ENCODE measurements around the gene AGBL1.

Gene AGBL1

GRCh38 chr15:86797135-86797534 is 717.5 kb downstream of the AGBL1 start:
- Histone ChIP-seq H3K9me3 (ENCODE audit: control insufficient read depth, insufficient read depth, low read depth, low read length) (no peaks in the 10 kb centered on the region), H3K36me3 (ENCODE audit: control insufficient read depth in 2 of 2, insufficient read depth in 1 of 2, low read length in 2 of 2) (no peaks in the 10 kb centered on the region), H3K4me3 (ENCODE audit: low read depth, low read length) (no peak overlapping the region), H3K4me1 (ENCODE audit: control insufficient read depth, insufficient read depth, low read length) (no peaks in the 10 kb centered on the region), H3K27ac (ENCODE audit: extremely low read depth, low read depth, low read length) (no peak overlapping the region)
- TF ChIP-seq ZNF501 (tag by site-specific recombination; IDR thresholded peaks at IDR 0.05) (no peak), ZNF311 (tag by site-specific recombination; IDR thresholded peaks at IDR 0.05; ENCODE audit: borderline replicate concordance) (no peak), ZNF2 (tag by site-specific recombination; IDR thresholded peaks at IDR 0.05) (no peak), PATZ1 (tag by site-specific recombination; IDR thresholded peaks at IDR 0.05) (no peak), ZNF221 (tag by site-specific recombination; IDR thresholded peaks at IDR 0.05; ENCODE audit: borderline replicate concordance) (no peak), ZSCAN5A (tag by site-specific recombination; IDR thresholded peaks at IDR 0.05) (no peak), GLI4 (tag by site-specific recombination; IDR thresholded peaks at IDR 0.05) (no peak), ZNF560 (tag by site-specific recombination; IDR thresholded peaks at IDR 0.05; ENCODE audit: borderline replicate concordance) (no peak), ZNF660 (tag by site-specific recombination; IDR thresholded peaks at IDR 0.05) (no peak), ZNF112 (tag by site-specific recombination; IDR thresholded peaks at IDR 0.05) (no peak), ZSCAN16 (tag by site-specific recombination; IDR thresholded peaks at IDR 0.05) (no peak)
- TF ChIP-seq, protein P1, sequence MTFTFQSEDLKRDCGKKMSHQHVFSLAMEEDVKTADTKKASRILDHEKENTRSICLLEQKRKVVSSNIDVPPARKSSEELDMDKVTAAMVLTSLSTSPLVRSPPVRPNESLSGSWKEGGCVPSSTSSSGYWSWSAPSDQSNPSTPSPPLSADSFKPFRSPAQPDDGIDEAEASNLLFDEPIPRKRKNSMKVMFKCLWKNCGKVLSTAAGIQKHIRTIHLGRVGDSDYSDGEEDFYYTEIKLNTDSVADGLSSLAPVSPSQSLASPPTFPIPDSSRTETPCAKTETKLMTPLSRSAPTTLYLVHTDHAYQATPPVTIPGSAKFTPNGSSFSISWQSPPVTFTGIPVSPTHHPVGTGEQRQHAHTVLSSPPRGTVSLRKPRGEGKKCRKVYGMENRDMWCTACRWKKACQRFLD (tag by site-specific recombination; IDR thresholded peaks at IDR 0.05) = no peak
- TF ChIP-seq, protein P2, sequence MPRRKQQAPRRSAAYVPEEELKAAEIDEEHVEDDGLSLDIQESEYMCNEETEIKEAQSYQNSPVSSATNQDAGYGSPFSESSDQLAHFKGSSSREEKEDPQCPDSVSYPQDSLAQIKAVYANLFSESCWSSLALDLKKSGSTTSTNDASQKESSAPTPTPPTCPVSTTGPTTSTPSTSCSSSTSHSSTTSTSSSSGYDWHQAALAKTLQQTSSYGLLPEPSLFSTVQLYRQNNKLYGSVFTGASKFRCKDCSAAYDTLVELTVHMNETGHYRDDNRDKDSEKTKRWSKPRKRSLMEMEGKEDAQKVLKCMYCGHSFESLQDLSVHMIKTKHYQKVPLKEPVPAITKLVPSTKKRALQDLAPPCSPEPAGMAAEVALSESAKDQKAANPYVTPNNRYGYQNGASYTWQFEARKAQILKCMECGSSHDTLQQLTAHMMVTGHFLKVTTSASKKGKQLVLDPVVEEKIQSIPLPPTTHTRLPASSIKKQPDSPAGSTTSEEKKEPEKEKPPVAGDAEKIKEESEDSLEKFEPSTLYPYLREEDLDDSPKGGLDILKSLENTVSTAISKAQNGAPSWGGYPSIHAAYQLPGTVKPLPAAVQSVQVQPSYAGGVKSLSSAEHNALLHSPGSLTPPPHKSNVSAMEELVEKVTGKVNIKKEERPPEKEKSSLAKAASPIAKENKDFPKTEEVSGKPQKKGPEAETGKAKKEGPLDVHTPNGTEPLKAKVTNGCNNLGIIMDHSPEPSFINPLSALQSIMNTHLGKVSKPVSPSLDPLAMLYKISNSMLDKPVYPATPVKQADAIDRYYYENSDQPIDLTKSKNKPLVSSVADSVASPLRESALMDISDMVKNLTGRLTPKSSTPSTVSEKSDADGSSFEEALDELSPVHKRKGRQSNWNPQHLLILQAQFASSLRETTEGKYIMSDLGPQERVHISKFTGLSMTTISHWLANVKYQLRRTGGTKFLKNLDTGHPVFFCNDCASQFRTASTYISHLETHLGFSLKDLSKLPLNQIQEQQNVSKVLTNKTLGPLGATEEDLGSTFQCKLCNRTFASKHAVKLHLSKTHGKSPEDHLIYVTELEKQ (tag by site-specific recombination; IDR thresholded peaks at IDR 0.05; ENCODE audit: borderline replicate concordance) = no peak
- POLR2A ChIA-PET = no interaction called here
- CTCF ChIA-PET = interaction anchor here (0.6 kb wide), 1 partner anchor 1820 kb away, joined by 3 read pairs; no protein-coding TSS in a partner anchor

DNA sequence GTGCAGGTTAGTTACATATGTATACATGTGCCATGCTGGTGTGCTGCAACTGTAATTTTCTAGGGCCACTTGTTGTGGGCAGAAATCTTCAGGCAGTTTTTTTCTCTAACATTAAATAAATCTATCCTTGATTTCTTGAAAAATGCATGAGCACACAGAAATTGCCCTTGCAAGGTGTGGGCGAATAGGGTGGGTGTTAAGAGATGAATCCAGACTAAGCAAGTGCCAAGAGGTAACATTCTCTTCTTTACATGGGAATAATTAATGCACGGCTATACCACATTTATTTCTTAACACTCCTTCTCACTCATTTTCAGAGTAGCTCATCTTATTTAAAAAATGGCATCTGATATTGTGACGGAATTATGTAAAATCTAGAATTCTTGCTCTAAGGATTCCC is 719.6 kb downstream of the AGBL1 start:
- CTCF ChIA-PET = interaction anchor here (1.1 kb wide), 1 partner anchor 165 kb away, joined by 10 read pairs; no protein-coding TSS in a partner anchor
- TF ChIP-seq KLF1 (tag by site-specific recombination; IDR thresholded peaks at IDR 0.05) = no peak
- TF ChIP-seq ZNF140 (tag by site-specific recombination; IDR thresholded peaks at IDR 0.05) = no peak
- TF ChIP-seq ZXDB (tag by site-specific recombination; IDR thresholded peaks at IDR 0.05) = no peak
- no peak for TF ChIP-seq ZNF768 (tag by site-specific recombination; IDR thresholded peaks at IDR 0.05)
- POLR2A ChIA-PET = no interaction called here
- H3K36me3 ChIP-seq (ENCODE audit: control insufficient read depth in 2 of 2, insufficient read depth in 1 of 2, low read length in 2 of 2) = no peaks in the 10 kb centered on the region
- no peaks in the 10 kb centered on the region for H3K4me1 ChIP-seq (ENCODE audit: control insufficient read depth, insufficient read depth, low read length)
- no peak overlapping the region for H3K4me3 ChIP-seq (ENCODE audit: low read depth, low read length)
- no peaks in the 10 kb centered on the region for H3K9me3 ChIP-seq (ENCODE audit: control insufficient read depth, insufficient read depth, low read depth, low read length)
- H3K27ac ChIP-seq (ENCODE audit: extremely low read depth, low read depth, low read length) = no peak overlapping the region
